Measurements from ENCODE around the gene SAP30L. TPM values are rescaled to one million over a fixed set of nuclear protein-coding genes. Genes with fewer than 3 reads are reported as not detected.
A peak's percentile ranks its signal among the peaks of the same experiment; 100 is the strongest.

The SAP30L gene
- total RNA-seq, 1 donor from 2014 or later, result 17.9 TPM

- DNase-seq (ENCODE audit: low spot score in 2 of 2), result no peak
- FAIRE-seq, result no peak
Measured at GRCh38 chr5:154418344-154418820, 27.4 kb upstream of the SAP30L start.

- DNase-seq (ENCODE audit: low spot score in 2 of 2), result no peak
- no peak for FAIRE-seq
Measured at GRCh38 chr5:154419236-154419635, 26.6 kb upstream of the SAP30L start.

GRCh38 chr5:154421868-154422267 is 23.9 kb upstream of the SAP30L start:
- FAIRE-seq (no peak), DNase-seq (ENCODE audit: low spot score in 2 of 2) (no peak)

GRCh38 chr5:154422298-154422697 is 23.5 kb upstream of the SAP30L start:
- DNase-seq (ENCODE audit: low spot score in 2 of 2) (no peak), FAIRE-seq (no peak)

GRCh38 chr5:154428208-154428607 is 17.6 kb upstream of the SAP30L start:
- FAIRE-seq, result no peak
- no peak for DNase-seq (ENCODE audit: low spot score in 2 of 2)

- DNase-seq (ENCODE audit: low spot score in 2 of 2) (no peak), FAIRE-seq (no peak)
Measured at GRCh38 chr5:154429341-154429740, 16.5 kb upstream of the SAP30L start.

- DNase-seq (ENCODE audit: low spot score in 2 of 2) (no peak), FAIRE-seq (no peak)
Measured at GRCh38 chr5:154430466-154430865, 15.3 kb upstream of the SAP30L start.

GRCh38 chr5:154430961-154431630 is 14.7 kb upstream of the SAP30L start:
- DNase-seq (ENCODE audit: low spot score in 2 of 2), result no peak
- FAIRE-seq, result no peak

- FAIRE-seq (no peak), DNase-seq (ENCODE audit: low spot score in 2 of 2) (no peak)
Measured at GRCh38 chr5:154435226-154435625, 10.6 kb upstream of the SAP30L start.

GRCh38 chr5:154437281-154437965 is 8.4 kb upstream of the SAP30L start:
- DNase-seq (ENCODE audit: low spot score in 2 of 2) (no peak), FAIRE-seq (no peak)

- DNase-seq (ENCODE audit: low spot score in 2 of 2) (no peak), FAIRE-seq (no peak)
Measured at GRCh38 chr5:154440540-154440939, 5.3 kb upstream of the SAP30L start.

- DNase-seq (ENCODE audit: low spot score in 2 of 2) (no peak), FAIRE-seq (no peak)
Measured at GRCh38 chr5:154442801-154443200, 3.0 kb upstream of the SAP30L start.

GRCh38 chr5:154444556-154445421 is 1.0 kb upstream of the SAP30L start:
- FAIRE-seq (no peak), DNase-seq (ENCODE audit: low spot score in 2 of 2) (peak in 1 of 2 donors; percentile 18)

- FAIRE-seq (no peak), DNase-seq (ENCODE audit: low spot score in 2 of 2) (peak; percentile 46 to 60)
Measured at GRCh38 chr5:154446195-154447088, 645 bp downstream of the SAP30L start.

GRCh38 chr5:154447089-154447725 is 1.4 kb downstream of the SAP30L start:
- no peak for FAIRE-seq
- no peak for DNase-seq (ENCODE audit: low spot score in 2 of 2)

- DNase-seq (ENCODE audit: low spot score in 2 of 2) (no peak), FAIRE-seq (no peak)
Measured at GRCh38 chr5:154449786-154450185, 4.0 kb downstream of the SAP30L start.

GRCh38 chr5:154451957-154452356 is 6.2 kb downstream of the SAP30L start:
- DNase-seq (ENCODE audit: low spot score in 2 of 2) (no peak), FAIRE-seq (no peak)

GRCh38 chr5:154455585-154455984 is 9.8 kb downstream of the SAP30L start:
- DNase-seq (ENCODE audit: low spot score in 2 of 2), result no peak
- no peak for FAIRE-seq

GRCh38 chr5:154456540-154456939 is 10.7 kb downstream of the SAP30L start:
- FAIRE-seq (no peak), DNase-seq (ENCODE audit: low spot score in 2 of 2) (no peak)

GRCh38 chr5:154459015-154459414 is 13.2 kb downstream of the SAP30L start:
- no peak for FAIRE-seq
- no peak for DNase-seq (ENCODE audit: low spot score in 2 of 2)
